DND-41 (cell line): Measurements from ENCODE around the gene CES4A.
"Not testable (repeated sequence)": the region's sequence is repeated elsewhere in the genome, so short reads cannot be mapped to it uniquely, and the experiment has no call there.

ENCODE experiments used
- ATAC-seq: fragments of 200-7000 bp; cut with Tn5 transposase; 3 replicates; pipeline ENCODE4 v1.9.1; 2021; ENCODE audit warnings: low read depth; ENCODE audit not compliant: insufficient read depth
- DNase-seq: peaks from one replicate; pipeline ENCODE4 v3.0.0-alpha.2; 2020
- H2AFZ ChIP-seq: 2 replicates; pipeline ENCODE4 v1.6.0; 2012; ENCODE audit warnings: low read depth, low read length
- H3K27ac ChIP-seq: 2 replicates; pipeline ENCODE4 v1.5.1; 2012; ENCODE audit warnings: low read length, inconsistent platforms
- H3K27me3 ChIP-seq: fragments of 200-600 bp; sonication (generic); 2 replicates; pipeline ENCODE4 v1.6.0; 2012; ENCODE audit warnings: low read length, mild to moderate bottlenecking, inconsistent platforms; ENCODE audit not compliant: insufficient read depth, poor library complexity
- H3K36me3 ChIP-seq: 2 replicates; pipeline ENCODE4 v1.5.1; 2012; ENCODE audit warnings: low read length, inconsistent platforms; ENCODE audit not compliant: insufficient read depth
- H3K4me1 ChIP-seq: 2 replicates; pipeline ENCODE4 v1.5.1; 2012; ENCODE audit warnings: mild to moderate bottlenecking, low read length; ENCODE audit not compliant: insufficient read depth
- H3K4me2 ChIP-seq: 2 replicates; pipeline ENCODE4 v1.6.0; 2012; ENCODE audit warnings: mild to moderate bottlenecking, moderate library complexity, low read length, inconsistent platforms; ENCODE audit not compliant: insufficient read depth
- H3K4me3 ChIP-seq, 2 experiments: fragments of 200-600 bp in 1 of 2; shearing (Covaris generic) in 1 of 2; 2 replicates each; pipeline ENCODE4 v1.5.1; 2012 to 2016; ENCODE audit warnings: inconsistent platforms in 2 of 2, low read length in 2 of 2, mild to moderate bottlenecking in 2 of 2, low read depth in 1 of 2, moderate library complexity in 1 of 2
- H3K79me2 ChIP-seq: 2 replicates; pipeline ENCODE4 v1.6.0; 2012; ENCODE audit warnings: low read length, inconsistent platforms; ENCODE audit not compliant: insufficient read depth
- H3K9ac ChIP-seq: 2 replicates; pipeline ENCODE4 v1.6.0; 2012; ENCODE audit warnings: low read depth, mild to moderate bottlenecking, inconsistent platforms, low read length, moderate library complexity
- H3K9me3 ChIP-seq: 2 replicates; pipeline ENCODE4 v1.5.1; 2012; ENCODE audit warnings: low read length, moderate library complexity, mild to moderate bottlenecking, inconsistent platforms; ENCODE audit not compliant: insufficient read depth, severe bottlenecking
- H4K20me1 ChIP-seq: 2 replicates; pipeline ENCODE4 v1.6.0; 2012; ENCODE audit warnings: low read length; ENCODE audit not compliant: insufficient read depth
- EZH2 ChIP-seq: IDR thresholded peaks from 3 replicates; pipeline ENCODE4 v1.6.1; 2012; ENCODE audit warnings: borderline replicate concordance, low read depth, mild to moderate bottlenecking, moderate library complexity, low read length, inconsistent platforms; ENCODE audit not compliant: severe bottlenecking
- TF ChIP-seq, protein P1 (sequence below): IDR thresholded peaks from 2 replicates; pipeline ENCODE4 v1.5.1; 2012; ENCODE audit warnings: borderline replicate concordance, low read length, moderate library complexity, mild to moderate bottlenecking; ENCODE audit not compliant: poor library complexity, severe bottlenecking; ENCODE audit errors: extremely low read depth

Gene CES4A

GRCh38 chr16:66942981-66943380, 45.4 kb upstream of the CES4A start:
- H2AFZ ChIP-seq: no peak overlapping the region
- no peak overlapping the region for H3K9ac ChIP-seq
- H4K20me1 ChIP-seq: peaks cover 8% of the 10 kb centered on the region
- H3K27ac ChIP-seq: no peak overlapping the region
- no peak overlapping the region for H3K4me2 ChIP-seq
- no peak overlapping the region for H3K4me3 ChIP-seq
- H3K4me1 ChIP-seq: peaks cover 7% of the 10 kb centered on the region
- peaks cover 1% of the 10 kb centered on the region for H3K27me3 ChIP-seq
- TF ChIP-seq, protein P1, sequence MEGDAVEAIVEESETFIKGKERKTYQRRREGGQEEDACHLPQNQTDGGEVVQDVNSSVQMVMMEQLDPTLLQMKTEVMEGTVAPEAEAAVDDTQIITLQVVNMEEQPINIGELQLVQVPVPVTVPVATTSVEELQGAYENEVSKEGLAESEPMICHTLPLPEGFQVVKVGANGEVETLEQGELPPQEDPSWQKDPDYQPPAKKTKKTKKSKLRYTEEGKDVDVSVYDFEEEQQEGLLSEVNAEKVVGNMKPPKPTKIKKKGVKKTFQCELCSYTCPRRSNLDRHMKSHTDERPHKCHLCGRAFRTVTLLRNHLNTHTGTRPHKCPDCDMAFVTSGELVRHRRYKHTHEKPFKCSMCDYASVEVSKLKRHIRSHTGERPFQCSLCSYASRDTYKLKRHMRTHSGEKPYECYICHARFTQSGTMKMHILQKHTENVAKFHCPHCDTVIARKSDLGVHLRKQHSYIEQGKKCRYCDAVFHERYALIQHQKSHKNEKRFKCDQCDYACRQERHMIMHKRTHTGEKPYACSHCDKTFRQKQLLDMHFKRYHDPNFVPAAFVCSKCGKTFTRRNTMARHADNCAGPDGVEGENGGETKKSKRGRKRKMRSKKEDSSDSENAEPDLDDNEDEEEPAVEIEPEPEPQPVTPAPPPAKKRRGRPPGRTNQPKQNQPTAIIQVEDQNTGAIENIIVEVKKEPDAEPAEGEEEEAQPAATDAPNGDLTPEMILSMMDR: no peak
- DNase-seq (no peak), ATAC-seq (no peak)
- H3K79me2 ChIP-seq: no peaks in the 10 kb centered on the region
- H3K9me3 ChIP-seq: no peaks in the 10 kb centered on the region
- H3K36me3 ChIP-seq: peaks cover 57% of the 10 kb centered on the region

DNA sequence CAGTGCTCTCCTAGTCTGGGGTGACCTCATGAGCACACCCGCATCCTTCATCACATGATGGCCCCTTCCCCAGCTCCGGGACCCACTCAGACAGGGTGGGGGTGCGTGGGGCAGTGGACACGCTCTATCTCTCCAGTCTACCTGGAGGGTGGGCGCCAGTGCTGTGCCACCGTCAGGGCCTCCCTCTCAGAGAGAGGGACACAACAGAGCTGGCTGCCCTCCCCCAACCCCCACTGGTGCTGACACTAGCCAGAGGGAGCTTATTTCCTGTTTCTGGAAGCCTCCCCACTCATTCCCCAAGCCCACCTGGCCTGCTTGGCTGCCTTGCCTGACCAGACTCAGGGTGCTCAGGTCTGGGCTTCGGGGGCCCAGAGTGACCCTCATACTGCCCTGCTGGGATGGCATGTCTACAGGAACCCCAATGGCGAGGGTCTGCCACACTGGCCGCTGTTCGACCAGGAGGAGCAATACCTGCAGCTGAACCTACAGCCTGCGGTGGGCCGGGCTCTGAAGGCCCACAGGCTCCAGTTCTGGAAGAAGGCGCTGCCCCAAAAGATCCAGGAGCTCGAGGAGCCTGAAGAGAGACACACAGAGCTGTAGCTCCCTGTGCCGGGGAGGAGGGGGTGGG, 44.8 kb upstream of the CES4A start:
- peaks cover 54% of the 10 kb centered on the region for H3K36me3 ChIP-seq

GRCh38 chr16:66944054-66944441, 44.3 kb upstream of the CES4A start:
- H3K79me2 ChIP-seq: no peaks in the 10 kb centered on the region
- no peak for DNase-seq
- no peak overlapping the region for H3K4me2 ChIP-seq
- H3K4me1 ChIP-seq: peaks cover 12% of the 10 kb centered on the region
- H2AFZ ChIP-seq: no peak overlapping the region
- TF ChIP-seq, protein P1: no peak
- TF ChIP-seq EZH2: no peak
- no peak overlapping the region for H3K9ac ChIP-seq
- no peak overlapping the region for H3K27ac ChIP-seq
- no peaks in the 10 kb centered on the region for H3K9me3 ChIP-seq
- peaks cover 49% of the 10 kb centered on the region for H3K36me3 ChIP-seq
- peaks cover 9% of the 10 kb centered on the region for H3K27me3 ChIP-seq
- no peak for ATAC-seq
- H4K20me1 ChIP-seq: peaks cover 8% of the 10 kb centered on the region
- no peak overlapping the region for H3K4me3 ChIP-seq

More for the DNA sequence above, 44.8 kb upstream of the CES4A start:
- ATAC-seq: no peak
- TF ChIP-seq, protein P1: no peak
- no peak for TF ChIP-seq EZH2
- H3K9me3 ChIP-seq: no peaks in the 10 kb centered on the region
- H3K27me3 ChIP-seq: peaks cover 7% of the 10 kb centered on the region
- H3K27ac ChIP-seq: no peak overlapping the region
- H3K79me2 ChIP-seq: no peaks in the 10 kb centered on the region
- peaks cover 8% of the 10 kb centered on the region for H4K20me1 ChIP-seq
- H3K9ac ChIP-seq: no peak overlapping the region
- peaks cover 12% of the 10 kb centered on the region for H3K4me1 ChIP-seq
- DNase-seq: no peak
- no peak overlapping the region for H3K4me3 ChIP-seq
- no peak overlapping the region for H3K4me2 ChIP-seq
- no peak overlapping the region for H2AFZ ChIP-seq

DNA sequence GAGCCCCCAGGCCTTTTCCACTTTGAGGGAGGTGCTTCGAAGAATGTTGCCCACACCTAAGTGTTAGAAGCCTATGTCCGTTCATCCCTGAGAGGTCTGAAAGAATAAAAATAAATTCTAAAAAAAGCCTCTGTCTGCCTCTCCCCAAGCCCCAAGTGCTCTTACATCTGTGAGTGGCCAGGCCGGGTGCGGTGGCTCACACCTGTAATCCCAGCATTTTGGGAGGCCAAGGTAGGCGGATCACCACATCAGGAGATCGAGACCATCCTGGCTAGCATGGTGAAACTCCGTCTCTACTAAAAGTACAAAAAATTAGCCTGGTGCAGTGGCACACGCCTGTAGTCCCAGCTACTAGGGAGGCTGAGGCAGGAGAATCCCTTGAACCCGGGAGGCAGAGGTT, 43.4 kb upstream of the CES4A start:
- H3K27me3 ChIP-seq: peaks cover 13% of the 10 kb centered on the region
- not testable (repeated sequence) for H3K4me3 ChIP-seq, H4K20me1 ChIP-seq, H3K79me2 ChIP-seq, H3K27ac ChIP-seq, H2AFZ ChIP-seq, H3K4me2 ChIP-seq, ATAC-seq, H3K9me3 ChIP-seq, DNase-seq, H3K9ac ChIP-seq
- H3K4me1 ChIP-seq: peaks cover 12% of the 10 kb centered on the region
- H3K36me3 ChIP-seq: peaks cover 41% of the 10 kb centered on the region
